Cortex of kidney (tissue), 1 donor: Measurements from ENCODE around the gene LRRFIP2.
"Not testable (repeated sequence)": the region's sequence is repeated elsewhere in the genome, so short reads cannot be mapped to it uniquely, and the experiment has no call there.

Experiments
- DNase-seq: peaks from one replicate; lab custom pipeline; 2025; lab: John Stamatoyannopoulos, UW

The LRRFIP2 gene

DNA sequence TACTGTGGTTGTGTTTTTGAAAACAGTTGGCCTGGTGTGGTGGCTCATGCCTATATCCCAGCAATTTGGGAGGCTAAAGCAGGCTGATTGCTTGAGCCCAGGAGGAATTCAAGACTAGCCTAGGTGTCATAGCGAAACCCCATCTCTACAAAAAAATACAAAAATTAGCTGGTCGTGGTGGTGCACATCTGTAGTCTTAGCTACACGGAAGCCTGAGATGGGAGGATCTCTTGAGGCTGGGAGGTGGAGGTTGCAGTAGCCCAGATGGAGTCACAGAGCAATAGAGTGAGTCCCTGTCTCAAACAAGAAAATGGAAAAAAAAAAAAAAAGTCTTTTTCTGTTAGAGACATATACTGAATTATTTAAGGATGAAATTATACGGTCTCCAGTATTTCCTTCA lies 14.7 kb upstream of the LRRFIP2 start:
- no peak for DNase-seq

DNA sequence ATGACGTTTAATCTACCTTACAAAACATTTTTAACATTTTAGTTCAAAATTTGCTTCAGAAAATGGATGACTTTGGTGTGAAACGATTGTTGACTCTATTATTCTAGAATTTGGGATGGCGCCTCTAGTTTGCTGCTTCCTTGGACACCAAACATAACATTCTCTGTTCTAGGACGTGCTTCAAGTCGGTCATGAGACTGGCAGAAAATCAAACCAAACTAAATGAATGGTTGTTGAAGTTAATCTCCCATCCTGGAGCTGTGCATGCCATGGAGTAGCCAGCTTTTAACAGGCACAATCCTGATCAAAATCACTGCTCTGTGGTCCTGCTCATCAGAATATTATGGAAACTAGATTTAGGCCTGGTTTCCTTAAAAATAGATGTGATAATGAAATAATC lies 9.6 kb upstream of the LRRFIP2 start:
- DNase-seq, result no peak

GRCh38 chr3:37183375-37183831 lies 9.0 kb upstream of the LRRFIP2 start:
- no peak for DNase-seq

DNA sequence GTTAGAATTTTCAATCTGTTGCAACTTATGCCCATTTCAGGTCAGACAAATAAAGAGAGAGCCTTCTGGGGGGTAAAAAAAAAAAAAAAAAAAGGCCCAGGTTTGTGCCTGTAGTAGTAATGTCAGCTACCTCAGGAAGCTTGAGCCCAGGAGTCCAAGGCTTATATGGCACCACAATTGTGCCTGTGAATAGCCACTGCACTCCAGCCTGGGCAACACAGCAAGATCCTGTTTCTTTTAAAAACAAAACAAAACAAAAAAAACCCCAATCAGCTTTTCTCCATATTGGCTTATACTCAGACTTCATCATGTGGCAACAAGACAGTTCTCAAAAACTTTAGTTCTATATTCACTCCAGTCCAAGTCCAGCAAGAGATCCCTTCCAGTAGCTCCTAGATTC lies 8.4 kb upstream of the LRRFIP2 start:
- DNase-seq, result no peak

DNA sequence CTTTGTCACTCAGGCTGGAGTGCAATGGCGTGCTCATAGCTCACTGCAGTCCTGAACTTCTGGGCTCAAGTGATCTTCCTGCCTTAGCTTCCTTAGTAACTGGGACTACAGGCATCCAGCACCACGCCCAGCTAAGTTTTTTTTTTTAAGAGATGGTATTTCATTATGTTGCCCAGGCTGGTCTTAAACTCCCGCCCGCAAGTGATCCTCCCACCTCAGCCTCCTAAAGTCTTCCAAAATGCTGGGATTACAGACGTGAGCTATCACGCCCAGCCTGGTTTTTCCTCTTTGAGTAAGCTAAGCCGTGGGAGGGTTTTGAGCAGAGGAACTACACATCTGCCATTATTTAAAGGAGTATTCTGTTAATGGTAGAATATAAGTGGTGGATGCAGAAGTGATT lies 7.4 kb upstream of the LRRFIP2 start:
- DNase-seq, result no peak

GRCh38 chr3:37179144-37179967 lies 5.0 kb upstream of the LRRFIP2 start:
- no peak for DNase-seq

GRCh38 chr3:37173806-37174205 lies 576 bp downstream of the LRRFIP2 start:
- DNase-seq, result no peak

DNA sequence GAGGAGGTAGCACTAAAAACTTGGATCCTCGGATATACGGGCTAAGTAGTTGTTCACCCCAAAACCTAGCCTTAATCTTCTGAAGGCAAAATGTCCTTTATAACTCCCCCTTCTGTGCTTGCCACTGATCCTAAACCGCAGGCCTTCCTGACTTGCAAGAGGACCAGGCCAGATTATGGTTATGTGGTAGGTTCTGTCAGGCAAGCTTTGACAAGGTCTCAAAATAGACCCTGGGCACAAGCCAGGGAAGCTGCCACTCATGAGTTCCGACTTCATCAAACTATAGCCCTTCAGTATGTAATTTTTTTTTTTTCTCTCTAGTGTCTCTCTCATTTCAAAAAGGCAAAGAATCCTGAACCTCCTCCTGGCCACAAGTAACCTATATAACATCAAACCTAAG lies 3.2 kb downstream of the LRRFIP2 start:
- no peak for DNase-seq

DNA sequence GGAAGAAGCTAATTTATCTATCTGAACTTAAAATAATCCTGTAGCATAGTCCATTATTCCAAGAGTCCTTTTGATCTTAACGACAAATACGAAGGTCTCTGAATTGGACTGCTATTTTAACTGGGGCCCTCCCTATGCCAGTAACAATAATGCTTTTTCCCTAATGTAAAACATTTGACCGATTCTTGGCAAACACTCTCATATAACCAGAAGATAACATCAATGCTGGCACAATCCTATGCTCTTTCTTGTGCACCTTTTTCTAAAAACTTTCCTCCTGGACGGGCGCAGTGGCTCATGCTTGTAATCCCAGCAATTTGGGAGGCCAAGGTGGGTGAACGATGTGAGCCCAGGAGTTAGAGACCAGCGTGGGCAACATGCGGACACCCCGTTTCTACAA lies 3.9 kb downstream of the LRRFIP2 start:
- DNase-seq, result no peak

DNA sequence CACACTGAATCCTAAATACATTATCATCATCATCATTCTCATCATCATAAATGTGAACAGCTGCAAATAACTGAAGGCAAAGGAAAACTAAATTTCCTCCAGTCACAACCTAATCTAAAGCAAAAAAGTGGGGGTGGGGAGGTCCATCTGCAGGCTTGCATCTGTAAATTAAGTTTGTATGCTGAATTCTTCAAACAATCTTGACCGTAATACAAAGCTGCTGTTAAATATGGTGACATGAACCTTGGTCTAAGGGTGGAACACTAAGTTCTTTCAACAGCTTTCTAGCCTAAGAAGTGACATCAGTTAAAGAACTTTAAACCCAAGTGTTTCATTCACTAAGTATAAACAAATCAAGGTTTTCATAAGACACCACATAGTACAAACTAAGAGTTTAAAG lies 4.3 kb downstream of the LRRFIP2 start:
- no peak for DNase-seq

DNA sequence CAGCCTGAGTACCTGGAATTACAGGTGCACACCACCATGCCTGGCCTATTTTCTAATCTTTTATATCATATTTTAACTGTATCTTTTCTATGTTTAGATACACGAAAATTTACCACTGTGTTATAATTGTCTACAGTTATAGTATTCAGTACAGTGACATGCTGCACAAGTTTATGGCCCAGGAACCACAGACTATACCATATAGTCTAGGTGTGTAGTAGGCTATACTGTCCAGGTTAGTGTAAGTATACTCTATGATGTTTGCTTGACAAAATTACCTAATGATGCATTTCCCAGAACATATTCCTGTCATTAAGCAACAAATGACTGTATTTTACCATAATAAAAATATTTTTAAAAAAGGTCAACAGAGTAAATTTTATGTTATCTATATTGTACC lies 5.5 kb downstream of the LRRFIP2 start:
- no peak for DNase-seq

DNA sequence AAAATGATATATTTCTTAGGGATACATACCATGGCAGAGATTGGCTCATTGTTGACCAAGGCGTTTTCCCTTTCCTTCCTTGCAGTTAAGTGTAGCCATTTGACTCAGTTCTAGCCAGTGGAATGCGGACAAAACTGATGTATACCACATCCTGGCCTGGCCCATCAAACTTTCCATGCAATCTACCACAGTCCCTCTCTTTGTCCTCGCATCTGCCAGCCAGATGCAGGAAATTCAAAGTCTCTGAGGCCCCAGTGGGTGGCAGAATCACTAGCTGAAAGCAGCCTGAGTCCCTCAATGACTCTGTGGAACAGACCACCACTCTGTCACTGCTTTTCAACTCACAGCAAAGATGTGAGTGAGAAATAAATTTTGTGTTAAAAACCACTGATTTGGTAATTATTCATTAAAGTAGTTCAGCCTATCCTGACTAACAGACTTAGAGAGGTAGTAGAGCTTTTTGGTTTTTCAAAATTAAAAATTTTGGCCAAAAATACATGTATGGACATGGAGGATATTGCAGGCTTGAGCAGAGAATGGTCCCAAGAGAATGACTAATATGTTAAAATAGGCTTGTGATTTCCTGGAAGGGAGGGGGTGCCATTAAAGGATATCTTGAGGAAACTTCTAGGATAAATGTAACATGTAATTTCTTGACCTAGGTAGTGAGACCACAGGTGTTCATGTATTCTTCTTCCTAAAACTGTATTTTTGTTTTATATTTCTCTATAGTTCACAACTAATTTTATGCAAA lies 10.9 kb downstream of the LRRFIP2 start:
- no peak for DNase-seq

DNA sequence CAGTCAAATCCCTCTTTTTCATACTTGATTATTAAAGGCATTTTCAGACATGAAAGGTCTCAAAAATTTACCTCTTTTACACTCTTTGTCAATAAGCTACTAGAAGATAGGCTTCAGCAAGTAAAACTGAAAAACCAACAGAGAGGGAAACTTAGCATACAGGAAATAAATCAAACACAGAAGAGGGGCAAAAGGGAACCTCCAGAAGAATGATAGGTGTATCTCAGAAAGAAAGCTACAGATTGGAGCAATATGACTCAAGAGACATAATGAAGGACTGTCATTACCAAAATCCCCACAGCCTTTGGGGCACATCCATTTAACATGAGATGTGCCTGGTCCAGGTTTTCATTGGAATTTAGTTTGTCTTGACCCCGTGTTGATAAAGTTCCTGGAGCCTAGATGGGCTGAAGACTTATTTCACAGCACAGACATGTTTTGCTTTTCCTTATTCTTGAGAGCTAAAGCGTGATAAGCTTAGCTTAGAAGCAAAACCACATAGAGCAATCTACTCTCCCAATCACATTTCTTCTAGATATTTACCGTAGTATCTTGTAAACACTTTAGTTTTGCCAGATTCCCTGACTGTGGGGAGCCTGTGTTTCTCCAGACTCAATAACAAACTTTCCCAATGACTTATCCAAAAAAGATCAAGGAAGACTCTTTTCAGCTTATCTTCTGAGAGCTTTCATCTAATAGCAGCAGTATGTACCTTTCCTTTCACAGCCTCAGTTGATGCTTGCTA lies 11.7 kb downstream of the LRRFIP2 start:
- DNase-seq, result no peak

GRCh38 chr3:37161351-37161750 lies 13.0 kb downstream of the LRRFIP2 start:
- no peak for DNase-seq

GRCh38 chr3:37155782-37156181 lies 18.6 kb downstream of the LRRFIP2 start:
- no peak for DNase-seq

GRCh38 chr3:37154668-37155314 lies 19.6 kb downstream of the LRRFIP2 start:
- no peak for DNase-seq

DNA sequence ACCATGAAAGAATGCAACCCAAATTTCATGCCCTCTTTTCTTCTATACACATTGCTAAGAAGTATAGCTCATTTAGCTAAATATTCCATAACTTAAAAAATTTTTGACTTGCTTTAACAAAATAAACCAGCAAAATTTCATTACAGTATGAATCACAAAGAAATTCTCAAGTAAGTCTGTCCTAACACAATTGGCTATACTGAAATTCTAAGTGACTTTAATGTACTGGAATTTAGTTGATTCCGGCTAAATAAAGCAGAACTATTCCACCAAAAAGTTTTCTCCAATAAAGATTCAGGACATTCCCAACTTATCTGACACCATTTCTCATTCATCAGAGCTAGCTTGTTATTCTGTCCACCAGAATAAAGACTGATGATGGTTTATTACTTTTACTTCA lies 23.8 kb downstream of the LRRFIP2 start:
- no peak for DNase-seq

GRCh38 chr3:37149257-37149656 lies 25.1 kb downstream of the LRRFIP2 start:
- no peak for DNase-seq

DNA sequence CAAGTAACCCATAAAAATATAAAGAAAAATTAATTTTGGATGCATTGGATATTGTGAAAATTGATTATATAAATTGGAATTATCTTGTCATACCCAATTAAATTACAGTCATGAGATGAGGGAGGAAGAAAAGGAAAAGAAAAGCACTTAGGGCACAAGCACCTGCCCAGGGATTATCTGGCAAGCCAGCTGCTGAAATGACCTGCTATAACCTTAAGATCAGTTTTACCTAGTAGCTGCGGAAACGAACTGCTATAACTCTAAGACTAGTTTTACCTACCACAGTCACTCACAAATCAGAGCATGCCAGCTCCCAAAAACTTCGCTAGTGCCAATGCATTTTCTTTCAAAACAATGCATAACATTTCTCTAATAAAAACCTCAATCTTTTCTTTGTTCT lies 26.2 kb downstream of the LRRFIP2 start:
- DNase-seq, result no peak

GRCh38 chr3:37147666-37148065 lies 26.7 kb downstream of the LRRFIP2 start:
- no peak for DNase-seq

DNA sequence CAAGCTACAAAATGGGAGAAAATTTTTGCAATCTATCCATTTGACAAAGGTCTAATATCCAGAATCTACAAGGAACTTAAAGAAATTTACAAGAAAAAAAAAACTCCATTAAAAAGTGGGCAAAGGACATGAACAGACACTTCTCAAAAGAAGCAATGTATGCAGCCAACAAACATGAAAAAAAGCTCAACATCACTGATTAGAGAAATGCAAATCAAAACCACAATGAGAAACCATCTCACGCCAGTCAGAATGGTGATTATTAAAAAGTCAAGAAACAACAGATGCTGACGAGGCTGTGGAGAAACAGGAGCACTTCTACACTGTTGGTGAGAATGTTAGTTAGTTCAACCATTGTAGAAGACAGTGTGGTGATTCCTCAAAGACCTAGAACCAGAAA lies 27.5 kb downstream of the LRRFIP2 start:
- not testable (repeated sequence) for DNase-seq

GRCh38 chr3:37145611-37146010 lies 28.8 kb downstream of the LRRFIP2 start:
- no peak for DNase-seq
